MM.1S (cell line): ENCODE data around the gene PITPNM2.

Experiments
- DNase-seq: peaks from one replicate; pipeline ENCODE4 v3.0.0-alpha.2; 2015
- H2AFZ ChIP-seq: fragments of 300-600 bp; sonication (generic); 2 replicates; pipeline ENCODE4 v1.6.0; 2016; ENCODE audit warnings: antibody characterized with exemption, low read length
- H3F3A ChIP-seq: fragments of 300-600 bp; sonication (generic); 2 replicates; pipeline ENCODE4 v1.6.1; 2016; ENCODE audit warnings: mild to moderate bottlenecking, antibody characterized with exemption, low read length, moderate library complexity, mixed read lengths; ENCODE audit not compliant: insufficient read depth
- H3K27ac ChIP-seq: fragments of 300-600 bp; sonication (generic); 2 replicates; pipeline ENCODE4 v1.5.1; 2016; ENCODE audit warnings: mild to moderate bottlenecking, low read length
- H3K27me3 ChIP-seq: fragments of 300-600 bp; sonication (generic); replicated peaks from 2 replicates; pipeline ENCODE4 v1.6.0; 2016; ENCODE audit warnings: low read length; ENCODE audit not compliant: insufficient read depth
- H3K36me3 ChIP-seq: fragments of 300-600 bp; sonication (generic); replicated peaks from 2 replicates; pipeline ENCODE4 v1.6.1; 2016; ENCODE audit warnings: mild to moderate bottlenecking, low read length, mixed read lengths; ENCODE audit not compliant: insufficient read depth
- H3K4me1 ChIP-seq: fragments of 300-600 bp; sonication (generic); 2 replicates; pipeline ENCODE4 v1.6.1; 2016; ENCODE audit warnings: low read length, mixed read lengths
- H3K4me2 ChIP-seq: fragments of 300-600 bp; sonication (generic); 2 replicates; pipeline ENCODE4 v1.6.0; 2016; ENCODE audit warnings: low read depth, low read length
- H3K4me3 ChIP-seq: fragments of 300-600 bp; sonication (generic); 2 replicates; pipeline ENCODE4 v1.5.1; 2016; ENCODE audit warnings: low read length, mixed read lengths
- H3K79me2 ChIP-seq: fragments of 300-600 bp; sonication (generic); 2 replicates; pipeline ENCODE4 v1.6.1; 2016; ENCODE audit warnings: mixed run types, low read length, mixed read lengths
- H3K9ac ChIP-seq: fragments of 300-600 bp; sonication (generic); 2 replicates; pipeline ENCODE4 v1.6.1; 2016; ENCODE audit warnings: low read length, mixed read lengths
- H3K9me2 ChIP-seq: fragments of 300-600 bp; sonication (generic); replicated peaks from 2 replicates; pipeline ENCODE4 v1.6.1; 2016; ENCODE audit warnings: mild to moderate bottlenecking, low read length, mixed read lengths; ENCODE audit not compliant: insufficient read depth
- H3K9me3 ChIP-seq: fragments of 300-600 bp; sonication (generic); replicated peaks from 2 replicates; pipeline ENCODE4 v1.6.1; 2016; ENCODE audit warnings: mild to moderate bottlenecking, low read length, mixed read lengths; ENCODE audit not compliant: insufficient read depth
- H4K20me1 ChIP-seq: fragments of 300-600 bp; sonication (generic); 2 replicates; pipeline ENCODE4 v1.6.1; 2016; ENCODE audit warnings: mild to moderate bottlenecking, low read length, moderate library complexity, mixed read lengths; ENCODE audit not compliant: insufficient read depth
- EZH2 ChIP-seq: fragments of 300-600 bp; sonication (generic); optimal IDR thresholded peaks from 2 replicates; pipeline ENCODE3; 2017; ENCODE audit warnings: low read depth, mild to moderate bottlenecking, antibody characterized with exemption, low read length, mixed read lengths
- EZH2phosphoT487 ChIP-seq: fragments of 300-600 bp; sonication (generic); IDR thresholded peaks from 2 replicates; pipeline ENCODE4 v1.6.1; 2018; ENCODE audit warnings: antibody characterized with exemption, low read length
- TF ChIP-seq, protein P1 (sequence below): fragments of 300-600 bp; sonication (generic); IDR thresholded peaks from 2 replicates; pipeline ENCODE4 v1.5.1; 2016; ENCODE audit warnings: antibody characterized with exemption, low read length, mixed read lengths

PITPNM2 gene

DNA sequence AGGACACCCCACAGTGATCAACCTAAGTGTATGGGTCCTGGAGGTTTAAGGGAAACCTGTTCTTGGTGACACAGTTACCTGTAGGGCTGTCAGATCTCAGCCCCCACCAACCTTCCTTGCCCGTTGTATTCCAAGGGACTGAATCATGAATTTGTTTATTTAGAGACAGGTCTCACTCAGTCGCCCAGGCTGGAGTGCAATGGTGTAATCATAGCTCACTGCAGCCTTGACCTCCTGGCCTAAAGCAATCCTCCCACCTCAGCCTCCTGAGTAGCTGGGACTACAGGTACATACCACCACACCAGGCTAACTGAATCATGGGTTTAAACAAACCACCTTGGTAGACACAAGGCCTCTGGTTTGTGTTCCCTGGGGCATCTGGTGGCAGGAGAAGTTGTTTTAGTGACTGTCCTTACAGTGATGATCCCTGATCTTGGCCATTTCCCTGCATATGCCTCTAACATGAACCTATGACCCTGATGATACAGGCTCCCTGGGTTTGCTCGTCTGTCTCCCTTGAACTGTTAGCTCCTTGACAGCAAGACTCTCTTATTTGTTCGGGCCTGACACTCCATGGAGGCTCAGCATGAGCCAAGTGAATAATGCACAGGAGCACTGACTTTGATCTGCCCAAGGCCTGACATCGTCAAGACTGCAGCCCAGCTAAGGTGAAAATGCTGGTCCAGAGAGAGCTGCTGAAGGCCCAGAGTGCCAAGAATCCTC lies 47.9 kb downstream of the PITPNM2 start:
- H3K9ac ChIP-seq, result no peak overlapping the region

DNA sequence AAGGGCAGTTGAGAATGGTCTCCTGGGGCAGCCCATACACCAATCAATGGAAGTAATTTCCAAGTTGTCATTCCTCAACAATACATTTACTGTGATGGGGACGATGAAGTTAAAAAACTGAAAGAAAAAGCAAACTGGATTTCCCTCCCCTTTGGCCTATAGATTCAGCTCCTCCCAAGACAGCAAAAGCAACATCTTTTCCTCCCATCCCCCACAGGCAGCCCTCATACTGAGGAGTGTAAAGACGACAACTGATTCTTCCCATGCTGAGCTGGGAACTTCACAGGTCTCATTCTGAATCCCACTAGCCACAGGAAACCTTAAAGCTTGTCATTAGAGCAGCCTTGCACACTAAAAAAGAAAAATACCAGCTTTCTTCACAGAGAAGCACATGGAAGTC lies 48.5 kb downstream of the PITPNM2 start:
- Histone ChIP-seq H3F3A (no peaks in the 10 kb centered on the region), H3K27me3 (no peaks in the 10 kb centered on the region), H3K9me2 (no peaks in the 10 kb centered on the region), H4K20me1 (no peaks in the 10 kb centered on the region), H3K4me3 (no peak overlapping the region), H3K9me3 (no peaks in the 10 kb centered on the region), H3K27ac (no peak overlapping the region), H2AFZ (no peak overlapping the region), H3K4me2 (no peak overlapping the region), H3K79me2 (no peaks in the 10 kb centered on the region), H3K36me3 (no peaks in the 10 kb centered on the region), H3K4me1 (peaks cover 11% of the 10 kb centered on the region), H3K9ac (no peak overlapping the region)
- TF ChIP-seq, protein P1, sequence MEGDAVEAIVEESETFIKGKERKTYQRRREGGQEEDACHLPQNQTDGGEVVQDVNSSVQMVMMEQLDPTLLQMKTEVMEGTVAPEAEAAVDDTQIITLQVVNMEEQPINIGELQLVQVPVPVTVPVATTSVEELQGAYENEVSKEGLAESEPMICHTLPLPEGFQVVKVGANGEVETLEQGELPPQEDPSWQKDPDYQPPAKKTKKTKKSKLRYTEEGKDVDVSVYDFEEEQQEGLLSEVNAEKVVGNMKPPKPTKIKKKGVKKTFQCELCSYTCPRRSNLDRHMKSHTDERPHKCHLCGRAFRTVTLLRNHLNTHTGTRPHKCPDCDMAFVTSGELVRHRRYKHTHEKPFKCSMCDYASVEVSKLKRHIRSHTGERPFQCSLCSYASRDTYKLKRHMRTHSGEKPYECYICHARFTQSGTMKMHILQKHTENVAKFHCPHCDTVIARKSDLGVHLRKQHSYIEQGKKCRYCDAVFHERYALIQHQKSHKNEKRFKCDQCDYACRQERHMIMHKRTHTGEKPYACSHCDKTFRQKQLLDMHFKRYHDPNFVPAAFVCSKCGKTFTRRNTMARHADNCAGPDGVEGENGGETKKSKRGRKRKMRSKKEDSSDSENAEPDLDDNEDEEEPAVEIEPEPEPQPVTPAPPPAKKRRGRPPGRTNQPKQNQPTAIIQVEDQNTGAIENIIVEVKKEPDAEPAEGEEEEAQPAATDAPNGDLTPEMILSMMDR, result no peak
- TF ChIP-seq EZH2 (no peak), EZH2phosphoT487 (no peak)
- no peak for DNase-seq

More for the DNA sequence above, 47.9 kb downstream of the PITPNM2 start:
- no peak overlapping the region for H2AFZ ChIP-seq
- H3F3A ChIP-seq, result no peaks in the 10 kb centered on the region
- no peaks in the 10 kb centered on the region for H3K9me3 ChIP-seq
- no peak overlapping the region for H3K27ac ChIP-seq
- no peak overlapping the region for H3K4me3 ChIP-seq
- no peaks in the 10 kb centered on the region for H4K20me1 ChIP-seq
- no peaks in the 10 kb centered on the region for H3K27me3 ChIP-seq
- H3K79me2 ChIP-seq, result no peaks in the 10 kb centered on the region
- H3K9me2 ChIP-seq, result no peaks in the 10 kb centered on the region
- peaks cover 12% of the 10 kb centered on the region for H3K4me1 ChIP-seq
- H3K4me2 ChIP-seq, result no peak overlapping the region
- TF ChIP-seq EZH2phosphoT487, result no peak
- TF ChIP-seq, protein P1, result no peak
- no peak for TF ChIP-seq EZH2
- no peaks in the 10 kb centered on the region for H3K36me3 ChIP-seq
- DNase-seq, result no peak

DNA sequence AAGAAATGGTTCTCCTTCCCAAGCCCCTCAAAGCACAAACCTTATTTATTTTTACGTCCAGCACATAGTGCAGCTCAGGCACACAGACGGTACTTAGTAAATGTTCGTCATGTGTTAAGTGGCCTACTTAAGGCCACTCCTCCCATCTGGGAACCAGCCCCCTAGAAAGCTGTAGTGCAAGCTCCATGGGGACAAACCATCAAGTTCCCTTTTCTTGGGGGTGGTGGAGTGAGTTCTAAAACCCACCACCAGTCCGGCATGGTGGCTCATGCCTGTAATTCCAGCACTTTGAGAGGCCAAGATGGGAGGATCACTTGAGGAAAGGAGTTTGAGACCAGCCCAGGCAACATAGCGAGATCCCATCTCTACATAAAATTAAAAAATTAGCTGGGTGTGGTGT lies 49.4 kb downstream of the PITPNM2 start:
- Histone ChIP-seq H3K4me2 (no peak overlapping the region), H3K36me3 (no peaks in the 10 kb centered on the region), H3K4me3 (no peak overlapping the region), H3K9me3 (no peaks in the 10 kb centered on the region), H3K9ac (no peak overlapping the region), H3K79me2 (no peaks in the 10 kb centered on the region), H3F3A (no peaks in the 10 kb centered on the region), H3K9me2 (no peaks in the 10 kb centered on the region), H3K27ac (no peak overlapping the region), H2AFZ (no peak overlapping the region), H4K20me1 (no peaks in the 10 kb centered on the region), H3K4me1 (peaks cover 2% of the 10 kb centered on the region), H3K27me3 (no peaks in the 10 kb centered on the region)
- DNase-seq, result no peak
- TF ChIP-seq, protein P1, result no peak
- TF ChIP-seq EZH2, result no peak
